Limb (tissue), 2 donors: ENCODE results near the gene RGS6.

Source experiments
- DNase-seq, 2 donors: peaks; one replicate each; pipeline ENCODE4 v3.0.0-alpha.2; 2016; ENCODE audit errors: extremely low spot score in 2 of 2

RGS6 gene

DNA sequence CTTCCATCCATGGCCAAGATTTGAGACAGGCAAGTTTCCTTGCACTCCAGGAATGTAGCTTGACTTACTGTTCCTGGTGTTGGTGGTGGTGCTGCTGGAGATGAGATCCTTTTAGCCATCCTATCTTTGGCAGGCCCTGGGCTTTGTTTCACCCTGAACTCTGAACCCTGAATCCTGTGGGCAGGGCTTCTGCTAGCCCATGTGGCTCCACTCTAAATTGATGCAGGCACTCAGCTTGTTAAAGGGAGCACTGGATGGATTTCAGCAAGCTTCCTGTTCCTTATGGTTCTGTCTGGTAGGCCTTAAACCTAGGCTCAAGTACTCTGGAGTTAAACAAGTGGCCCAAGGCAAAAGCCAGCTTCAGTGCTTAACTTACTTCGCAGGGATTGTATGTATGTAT lies 138.2 kb downstream of the RGS6 start:
- no peak for DNase-seq

DNA sequence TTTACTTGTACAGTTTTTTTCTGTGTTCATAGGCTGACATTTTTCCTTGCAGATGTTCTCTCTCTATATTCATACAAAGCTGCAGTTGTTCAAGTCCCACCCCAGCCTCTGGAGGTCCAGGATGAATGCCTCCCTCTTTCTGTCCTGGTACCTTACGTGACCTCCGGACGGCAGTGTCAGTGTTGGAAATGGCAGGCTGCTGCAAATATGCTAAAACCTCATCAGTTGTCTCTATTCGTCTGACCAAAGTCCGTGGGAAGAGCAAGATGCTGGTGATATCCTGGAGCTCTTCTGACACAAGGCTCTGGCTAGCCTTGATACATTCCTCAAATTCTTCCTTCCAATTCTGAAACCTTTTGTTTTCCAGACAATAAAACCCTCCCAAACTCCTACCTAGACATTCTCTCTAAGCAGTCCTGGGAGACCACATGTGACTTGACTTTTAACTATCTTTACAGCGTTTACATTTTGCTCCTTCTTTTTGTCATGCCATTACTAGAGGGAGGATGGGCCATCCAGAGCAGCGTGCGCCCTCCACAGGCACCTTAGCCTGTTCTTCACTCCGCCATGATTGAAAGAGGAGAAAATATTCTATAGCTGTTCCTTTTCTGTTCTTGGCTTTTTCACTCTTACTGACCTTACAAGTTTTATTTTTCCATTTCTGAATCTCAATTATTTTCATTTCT lies 143.6 kb downstream of the RGS6 start:
- no peak for DNase-seq

DNA sequence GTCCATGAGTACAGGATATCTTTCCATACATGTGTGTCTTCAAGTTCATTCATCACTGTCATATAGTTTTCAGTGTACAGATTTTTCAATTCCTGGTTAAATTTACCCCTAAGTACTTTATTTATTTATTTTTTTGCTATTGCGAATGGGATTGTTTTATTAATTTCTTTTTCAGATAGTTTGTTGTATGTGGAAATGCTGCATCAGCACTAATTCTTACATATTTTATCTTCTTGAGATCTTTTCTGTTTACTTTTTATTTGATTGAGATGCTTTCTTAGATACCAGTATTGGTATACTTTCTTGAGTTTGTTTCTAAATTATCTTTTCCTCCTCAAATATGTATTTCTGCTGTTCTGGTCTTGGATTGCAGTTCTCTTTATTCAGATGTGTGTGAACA lies 148.9 kb downstream of the RGS6 start:
- DNase-seq: no peak

DNA sequence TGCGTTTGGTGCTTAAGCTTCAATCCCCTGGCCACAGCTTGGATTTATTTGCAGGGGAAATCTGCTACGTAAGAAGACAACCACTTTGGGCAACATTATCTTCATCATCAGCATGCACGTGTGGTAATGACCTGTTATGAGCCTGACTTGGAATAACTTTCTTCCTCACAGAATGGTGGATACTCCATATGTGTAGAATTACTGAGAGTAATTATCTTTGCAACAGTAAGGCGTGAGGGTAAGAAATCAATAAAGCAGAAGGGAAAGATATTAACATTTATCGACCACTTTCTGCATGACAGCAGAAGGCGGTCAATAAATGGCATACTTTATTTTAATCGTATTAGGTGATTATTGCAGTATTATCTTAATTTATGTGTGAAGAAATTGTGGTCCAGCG lies 152.7 kb downstream of the RGS6 start:
- no peak for DNase-seq

DNA sequence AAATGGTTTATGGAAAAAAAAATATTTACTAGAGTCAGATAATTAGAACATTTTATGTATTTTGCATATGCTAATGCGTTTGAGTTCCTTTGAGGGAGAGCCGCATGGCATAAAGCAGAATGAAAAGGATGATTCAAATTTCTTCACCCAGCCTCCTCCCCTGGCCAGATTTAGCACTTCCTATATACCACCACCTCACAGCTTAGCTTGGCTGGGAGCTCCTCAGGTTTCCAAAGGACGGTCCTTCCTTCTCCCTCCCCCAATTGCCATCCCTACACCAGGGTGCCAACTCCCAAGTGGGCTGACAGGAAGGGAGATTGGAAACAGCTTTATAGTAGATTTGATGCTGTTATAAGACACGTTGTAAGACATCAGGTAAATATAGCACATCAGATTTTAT lies 157.4 kb downstream of the RGS6 start:
- no peak for DNase-seq

DNA sequence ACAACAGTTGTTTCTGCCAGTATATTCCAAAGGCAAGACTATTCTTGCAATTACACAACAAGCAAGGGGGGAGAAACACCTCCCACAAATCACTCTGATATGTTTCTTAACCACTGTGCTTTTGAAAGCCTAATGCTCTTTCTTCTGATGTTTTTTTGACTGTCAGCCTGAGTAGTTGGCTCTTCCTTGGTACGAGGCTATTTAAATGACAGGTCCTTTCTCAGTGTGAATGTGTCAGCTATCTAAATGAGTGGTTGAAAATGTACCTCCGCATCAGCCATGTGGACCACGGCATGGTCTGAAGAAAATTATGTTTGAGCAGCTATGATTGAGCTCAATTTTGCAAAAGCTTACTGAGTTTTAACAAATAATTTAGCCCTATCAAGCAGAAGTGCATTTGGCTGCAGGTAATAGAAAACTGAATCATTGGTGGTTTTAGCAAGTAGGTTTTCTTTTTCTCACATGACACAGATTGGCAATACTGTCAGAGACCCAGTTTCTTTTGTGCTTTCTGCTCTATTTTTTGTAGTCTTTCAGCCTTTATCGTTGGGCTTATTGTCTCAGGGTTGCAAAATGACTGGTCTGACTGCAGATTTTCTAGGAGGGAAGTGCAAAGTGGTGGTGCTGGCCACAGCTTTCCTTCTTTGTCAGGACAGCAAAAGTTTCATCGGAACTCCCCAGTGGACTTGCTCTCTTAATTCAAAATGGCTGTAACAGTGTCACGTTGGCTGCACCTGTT lies 162.8 kb downstream of the RGS6 start:
- DNase-seq: no peak

DNA sequence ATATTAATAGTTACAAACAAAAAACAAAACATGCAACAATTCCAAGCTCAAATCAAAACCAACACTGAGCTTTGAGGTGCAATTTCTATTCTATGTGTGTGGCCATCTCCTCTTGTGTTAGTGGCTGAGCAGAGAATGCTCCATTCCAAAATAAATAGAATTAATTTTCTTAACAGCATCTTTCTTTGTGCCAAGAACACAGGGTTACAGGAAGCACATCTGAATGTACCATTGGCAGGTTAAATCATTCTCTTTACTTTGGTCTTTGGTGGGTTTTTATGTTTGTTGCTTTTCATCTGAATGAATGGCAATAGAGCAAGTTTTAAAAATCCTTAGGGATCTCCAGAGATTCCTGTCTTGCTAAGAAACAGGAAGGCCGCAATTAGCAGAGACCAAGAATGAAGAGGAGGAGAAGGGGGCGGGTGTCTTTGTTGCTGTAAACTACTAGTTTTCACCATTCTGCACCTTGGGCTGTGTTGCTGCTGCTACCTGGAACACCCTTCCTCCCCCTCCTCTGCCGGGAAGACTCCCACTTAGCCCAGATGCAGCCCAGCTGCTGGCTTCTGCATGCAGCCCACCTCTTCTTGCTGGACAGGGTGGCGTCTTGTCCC lies 165.0 kb downstream of the RGS6 start:
- no peak for DNase-seq

DNA sequence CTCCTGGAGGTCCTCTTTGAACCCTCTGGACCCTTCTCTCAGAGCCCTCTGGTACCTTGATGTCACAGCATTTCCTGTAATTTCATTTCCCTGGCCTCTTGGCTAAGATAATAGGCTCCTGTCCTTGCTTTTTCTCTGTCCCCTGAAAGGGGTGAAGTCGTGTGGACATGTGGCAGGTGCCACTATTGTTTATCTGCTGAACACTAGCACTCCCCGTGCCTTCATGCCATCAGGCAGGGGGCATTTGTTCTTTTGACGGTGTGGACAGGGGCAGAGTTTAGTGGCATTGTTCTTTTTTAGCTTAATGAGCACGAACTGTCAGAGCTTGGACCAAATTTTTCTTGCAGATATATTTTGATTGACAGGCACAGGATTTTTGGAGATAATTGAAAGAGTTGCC lies 166.0 kb downstream of the RGS6 start:
- DNase-seq: no peak

DNA sequence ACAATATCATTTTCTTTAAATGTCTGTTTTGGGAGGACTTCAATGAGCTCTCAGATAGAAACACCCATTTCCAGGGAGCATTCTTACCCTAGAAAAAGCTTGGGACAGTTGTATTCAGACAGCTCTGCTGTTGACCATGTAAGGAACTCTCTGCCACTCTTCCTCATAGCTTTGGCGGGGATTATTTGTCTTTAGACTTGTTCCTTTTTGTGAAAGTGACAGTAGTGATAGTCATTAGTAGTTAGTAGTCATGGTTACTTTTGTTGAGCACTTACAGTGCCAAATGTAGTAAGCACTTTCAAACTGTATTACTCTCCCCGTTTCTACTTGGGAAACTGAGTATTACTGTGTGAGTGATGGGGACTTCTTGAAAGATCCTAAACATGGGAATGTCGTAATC lies 167.3 kb downstream of the RGS6 start:
- DNase-seq: no peak

DNA sequence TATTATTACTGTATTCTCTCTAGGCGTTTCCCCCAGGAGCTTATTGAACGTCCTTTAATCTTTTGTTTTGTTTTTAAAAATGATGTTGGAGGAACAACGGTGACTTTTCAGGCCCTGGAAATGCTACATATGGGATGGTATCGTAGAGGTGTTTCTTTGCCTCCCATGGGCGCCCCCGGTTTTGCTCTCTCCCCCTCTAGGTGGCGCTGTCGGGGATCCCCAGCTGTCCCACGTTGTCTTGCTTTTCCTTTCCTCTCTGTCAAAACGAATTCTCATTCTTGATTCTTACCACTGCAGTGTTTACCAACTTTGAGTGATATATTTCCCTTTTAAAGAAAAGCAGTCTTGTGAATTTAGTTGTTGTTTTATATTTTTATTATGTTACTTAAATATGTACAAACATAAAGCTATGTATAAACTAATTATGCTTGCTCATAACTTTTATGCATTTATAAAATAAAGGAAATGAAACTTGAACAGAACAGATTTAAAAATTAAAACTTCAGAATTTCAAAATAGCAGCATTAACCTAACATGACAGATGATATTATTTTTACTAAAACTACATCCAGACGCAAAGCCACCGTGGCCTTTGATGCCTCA lies 171.9 kb downstream of the RGS6 start:
- DNase-seq: no peak

DNA sequence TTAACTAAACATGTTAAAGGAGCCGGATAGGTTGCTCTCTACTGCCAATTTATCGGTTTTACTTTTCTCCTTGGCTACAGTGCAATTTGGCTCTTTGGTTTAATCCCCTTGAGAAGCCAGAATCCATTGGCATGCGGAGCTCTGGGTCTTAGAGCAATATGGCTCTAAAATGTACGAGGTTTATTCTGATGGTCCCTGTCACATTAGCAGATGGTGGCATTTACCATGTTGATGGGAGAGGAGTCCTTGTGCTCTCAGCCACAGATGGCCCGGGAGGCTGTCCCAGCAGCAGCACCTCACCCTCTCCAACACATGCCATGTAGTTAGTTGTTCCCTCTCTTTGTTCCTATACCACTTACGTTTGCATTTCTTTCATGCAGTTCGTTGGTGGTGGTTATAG lies 179.7 kb downstream of the RGS6 start:
- DNase-seq: no peak

DNA sequence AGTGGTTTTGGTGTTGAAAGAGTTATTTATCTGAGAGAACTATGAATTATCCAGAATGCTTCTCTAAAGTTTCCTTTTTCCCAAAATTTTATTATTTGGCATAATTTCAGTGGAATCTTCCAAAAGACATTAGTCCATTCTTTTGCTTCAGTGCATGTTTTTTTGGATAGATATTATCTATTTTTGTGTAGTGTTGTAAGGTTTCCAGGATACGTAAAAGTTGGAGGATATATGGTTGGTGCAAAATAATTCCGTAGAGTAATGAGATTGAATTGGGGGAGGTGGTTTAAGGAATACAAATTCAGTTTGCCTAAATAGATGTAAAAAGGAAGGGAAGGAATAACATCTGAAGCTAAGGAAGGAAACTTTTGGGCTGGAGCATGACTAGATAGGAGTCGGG lies 186.6 kb downstream of the RGS6 start:
- peak in 1 of 2 donors; percentile 3 for DNase-seq

DNA sequence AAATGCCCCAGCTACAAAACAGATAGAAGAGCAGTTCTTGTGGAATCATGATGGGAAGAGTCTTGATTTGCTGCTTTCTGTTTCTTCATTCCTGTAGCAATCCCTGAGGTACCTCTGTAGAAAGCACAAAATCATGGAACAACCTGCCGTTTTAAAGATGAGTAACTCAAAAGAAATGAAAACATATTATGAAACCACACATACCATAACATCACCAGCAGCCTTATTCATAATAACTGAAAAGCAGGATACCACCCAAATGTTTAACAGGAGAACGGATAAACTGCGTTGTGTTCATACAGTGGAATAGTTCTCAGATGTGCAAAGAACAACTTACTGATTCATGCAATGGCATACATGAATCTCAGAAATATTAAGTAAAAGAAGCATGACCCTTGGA lies 188.1 kb downstream of the RGS6 start:
- no peak for DNase-seq

DNA sequence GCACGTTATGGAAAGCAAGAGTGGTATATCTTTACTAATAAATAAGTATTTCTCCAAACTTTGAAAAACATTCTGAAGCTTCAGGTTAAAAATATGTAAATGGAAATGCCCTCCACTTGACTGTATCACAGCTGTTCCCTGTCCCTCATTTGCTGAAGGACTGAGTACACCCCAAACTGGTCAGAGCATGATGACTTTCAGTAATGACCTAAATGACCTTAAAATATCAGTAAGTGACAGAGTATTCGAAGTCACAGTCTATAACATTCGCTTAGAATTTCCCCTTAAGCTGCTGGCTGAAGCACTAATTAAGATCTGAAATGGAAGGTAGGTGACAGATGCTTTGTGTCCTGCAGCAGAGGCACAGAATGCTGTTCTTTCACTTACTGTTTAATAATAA lies 191.5 kb downstream of the RGS6 start:
- no peak for DNase-seq

DNA sequence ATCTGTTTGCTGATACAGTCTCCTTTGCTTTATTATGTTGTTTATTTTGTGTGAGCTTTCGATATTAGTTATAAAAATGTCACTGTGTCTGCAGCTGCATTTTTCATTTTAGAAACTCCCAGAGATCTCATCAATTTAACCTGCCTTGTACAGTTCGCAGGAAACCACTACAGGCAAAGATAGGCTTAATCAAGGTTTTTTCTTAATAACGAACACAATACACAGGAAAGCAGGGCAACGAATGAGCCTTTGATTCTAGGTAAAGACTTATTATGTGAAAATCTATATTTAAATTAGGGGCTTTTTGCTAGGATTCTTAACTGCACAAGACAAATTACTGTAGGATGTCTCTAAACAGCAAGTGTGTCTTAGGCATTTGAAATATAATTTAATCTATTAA lies 191.9 kb downstream of the RGS6 start:
- DNase-seq: no peak

DNA sequence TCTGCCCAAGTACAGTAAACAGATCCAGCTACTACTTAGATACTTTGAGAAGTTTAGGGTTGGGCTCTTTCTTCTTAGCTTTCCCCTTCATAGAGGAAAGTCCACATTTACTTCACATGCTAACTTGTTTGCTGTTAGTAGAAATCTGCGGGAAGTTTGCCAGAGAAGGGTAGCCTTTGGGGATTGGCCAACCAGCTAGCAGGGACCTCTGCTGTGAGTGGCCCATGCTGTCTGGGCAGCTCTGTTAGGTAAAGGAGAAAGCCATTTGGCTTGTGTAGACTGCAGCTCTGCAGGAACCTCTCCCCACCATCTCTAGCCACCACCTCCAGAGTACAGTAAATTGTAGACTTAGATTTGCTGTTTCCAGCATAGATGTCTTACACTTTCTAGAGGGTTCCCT lies 193.9 kb downstream of the RGS6 start:
- no peak for DNase-seq

DNA sequence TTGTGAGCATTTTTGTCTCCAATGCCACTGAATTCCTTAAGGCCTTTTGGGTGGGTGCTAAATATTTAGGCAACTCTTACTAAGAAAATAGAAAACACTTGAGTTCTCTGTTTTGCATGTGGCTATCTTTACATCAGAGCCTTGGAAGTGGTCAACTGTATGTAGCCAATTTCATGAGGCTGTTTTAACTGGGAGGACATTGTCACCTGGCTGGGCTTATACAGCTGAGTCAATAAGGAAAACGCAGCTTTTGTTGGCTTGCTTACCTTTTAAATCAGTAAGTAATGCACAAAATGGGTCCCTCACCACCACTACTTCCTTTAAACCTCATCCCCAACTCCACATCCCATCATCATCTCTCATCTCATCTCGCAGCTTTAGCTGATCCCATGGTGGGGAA lies 194.3 kb downstream of the RGS6 start:
- no peak for DNase-seq

DNA sequence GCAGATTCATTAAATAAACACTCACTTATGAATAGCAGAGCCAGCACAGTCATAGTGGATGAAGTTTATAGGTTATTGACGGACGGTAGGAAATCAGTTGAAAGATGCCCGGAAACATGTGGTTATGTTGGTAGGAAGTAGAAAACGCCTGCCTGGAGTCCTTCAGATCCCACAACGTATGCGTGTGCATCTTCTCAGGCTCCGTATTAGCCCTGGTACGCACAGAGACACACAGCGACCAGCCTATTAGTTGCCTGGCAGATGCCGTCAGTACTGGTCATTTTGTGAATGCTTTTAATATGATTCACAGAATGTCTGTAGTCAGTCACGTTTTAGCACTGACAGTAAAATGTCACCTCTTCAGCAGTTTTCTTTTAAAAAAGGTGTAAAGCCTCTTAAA lies 196.4 kb downstream of the RGS6 start:
- DNase-seq: no peak

DNA sequence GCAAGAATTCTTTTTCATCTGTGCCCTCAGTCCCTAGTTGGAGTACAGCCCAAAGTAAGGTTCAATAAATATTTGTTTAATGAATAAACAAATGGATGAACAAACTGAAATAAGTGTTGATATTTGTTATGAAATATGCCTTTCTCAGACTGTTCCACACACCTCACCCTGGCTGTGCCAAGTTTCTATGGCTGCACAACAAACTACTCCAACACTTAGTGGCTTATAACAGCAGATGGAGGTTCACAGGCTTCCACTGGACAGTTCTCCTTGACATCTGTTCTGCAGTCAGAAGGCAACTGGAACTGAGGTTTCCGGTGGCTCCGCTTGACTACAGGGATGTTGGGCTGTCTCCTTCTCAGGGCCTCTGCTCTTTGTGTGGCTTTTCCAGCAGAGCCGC lies 197.1 kb downstream of the RGS6 start:
- no peak for DNase-seq

DNA sequence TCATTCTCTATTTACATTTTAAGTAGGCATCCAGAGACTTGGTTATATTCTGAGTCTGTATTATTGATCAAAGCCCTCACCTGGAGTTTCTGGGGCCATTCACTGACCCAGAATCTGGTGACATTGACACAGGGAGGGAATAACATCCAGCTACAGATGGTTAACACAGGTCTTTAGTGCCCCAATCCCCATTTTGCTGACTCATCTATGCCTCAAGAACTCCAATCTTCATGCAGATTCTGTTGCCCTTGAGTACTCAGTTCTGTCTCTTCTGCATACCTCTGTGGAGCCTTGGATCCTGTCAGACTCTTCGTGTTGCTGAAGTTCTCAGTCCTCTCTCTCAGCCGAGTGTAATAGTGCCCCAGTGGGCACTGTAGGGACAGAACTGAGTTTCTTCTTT lies 208.9 kb downstream of the RGS6 start:
- DNase-seq: no peak

DNA sequence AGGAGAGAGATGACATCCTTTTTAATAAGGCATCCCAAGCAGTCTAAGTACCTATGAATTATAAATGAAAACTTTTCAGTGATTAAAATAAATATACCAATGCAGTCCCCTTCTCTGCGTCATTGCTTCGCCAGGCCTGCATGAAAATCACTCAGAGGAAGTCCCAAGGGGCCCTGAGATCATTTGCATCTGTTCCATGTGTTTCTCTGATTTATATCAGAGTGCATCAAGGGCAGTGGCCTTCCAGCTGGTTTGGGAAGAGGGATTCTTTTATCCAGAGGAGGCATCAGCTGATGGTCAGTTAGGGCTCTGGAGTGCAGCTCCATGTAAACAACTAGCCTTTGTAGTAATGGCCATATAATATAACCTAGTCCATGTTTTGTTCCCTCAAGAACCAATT lies 210.1 kb downstream of the RGS6 start:
- no peak for DNase-seq

DNA sequence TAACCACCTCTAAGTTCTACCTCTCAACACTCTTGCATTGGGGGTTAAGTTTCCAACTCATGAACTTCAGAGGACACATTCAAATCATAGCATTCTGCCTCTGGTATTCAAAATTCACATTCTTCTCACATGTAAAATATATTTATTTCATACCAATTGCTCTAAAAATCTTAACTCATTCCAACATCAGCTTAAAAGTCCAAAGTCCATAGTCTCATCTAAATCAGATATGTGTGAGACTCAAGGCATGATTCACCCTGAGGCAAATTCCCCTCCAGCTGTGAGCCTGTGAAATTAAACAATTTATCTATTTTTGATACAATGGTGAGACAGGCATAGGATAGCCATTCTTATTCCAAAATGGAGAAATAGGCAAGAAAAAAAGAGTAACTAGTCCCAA lies 214.0 kb downstream of the RGS6 start:
- DNase-seq: no peak
